ENCODE measurements around the gene TTL.
"Not testable (repeated sequence)": the region's sequence is repeated elsewhere in the genome, so short reads cannot be mapped to it uniquely, and the experiment has no call there.

TTL gene

DNA sequence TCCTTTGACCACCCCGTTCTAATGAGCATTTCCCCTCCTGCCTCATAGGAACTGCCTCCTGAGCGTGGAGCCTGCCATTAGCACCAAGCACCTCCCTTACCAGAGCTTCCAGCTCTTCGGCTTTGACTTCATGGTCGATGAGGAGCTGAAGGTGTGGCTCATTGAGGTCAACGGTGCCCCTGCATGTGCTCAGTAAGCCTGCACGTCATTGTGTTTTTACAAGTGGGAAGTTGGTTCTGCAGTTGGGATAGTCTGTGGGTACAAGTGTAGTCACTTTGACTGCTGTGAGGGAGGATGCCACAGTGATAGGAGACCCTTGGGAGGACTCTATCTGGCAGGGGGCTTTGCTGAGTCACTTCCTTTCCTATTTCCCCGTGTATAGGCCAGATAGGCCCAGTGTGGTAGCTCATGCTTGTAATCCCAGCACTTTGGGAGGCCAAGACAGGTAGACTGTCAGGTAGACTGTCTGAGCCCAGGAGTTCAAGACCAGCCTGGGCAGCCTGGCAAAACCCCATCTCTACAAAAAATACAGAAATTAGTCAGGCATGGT is 38.4 kb downstream of the TTL start:
- DNase-seq (ENCODE audit: low read depth) = no peak

DNA sequence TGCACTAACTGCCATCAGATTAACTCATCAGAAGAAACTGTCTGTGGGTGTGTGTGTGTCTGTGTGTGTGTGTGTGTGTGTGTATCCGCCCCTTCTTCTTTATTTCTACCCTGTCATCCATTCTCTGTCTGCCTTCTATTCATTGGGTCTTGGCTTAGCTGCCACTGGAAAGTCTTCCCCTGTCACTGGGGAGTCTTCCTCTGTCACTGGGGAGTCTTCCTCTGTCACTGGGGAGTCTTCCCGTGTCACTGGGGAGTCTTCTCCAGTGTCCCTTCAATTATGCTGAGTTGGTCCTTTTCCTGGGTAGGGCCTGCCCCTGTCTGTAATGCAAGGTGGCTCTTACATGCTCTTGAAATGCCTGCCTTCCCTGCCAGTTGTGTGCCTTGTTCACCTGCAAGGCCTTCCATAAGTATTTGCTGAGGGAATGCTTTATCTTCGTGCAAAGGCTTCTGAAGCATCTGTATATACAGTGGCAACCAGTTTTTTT is 41.4 kb downstream of the TTL start:
- no peak for DNase-seq (ENCODE audit: low read depth)

DNA sequence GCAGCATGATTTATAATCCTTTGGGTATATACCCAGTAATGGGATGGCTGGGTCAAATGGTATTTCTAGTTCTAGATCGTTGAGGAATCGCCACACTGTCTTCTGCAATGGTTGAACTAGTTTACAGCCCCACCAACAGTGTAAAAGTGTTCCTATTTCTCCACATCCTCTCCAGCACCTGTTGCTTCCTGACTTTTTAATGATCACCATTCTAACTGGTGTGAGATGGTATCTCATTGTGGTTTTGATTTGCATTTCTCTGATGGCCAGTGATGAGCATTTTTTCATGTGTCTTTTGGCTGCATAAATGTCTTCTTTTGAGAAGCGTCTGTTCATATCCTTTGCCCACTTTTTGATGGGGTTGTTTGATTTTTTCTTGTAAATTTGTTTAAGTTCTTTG is 42.3 kb downstream of the TTL start:
- not testable (repeated sequence) for DNase-seq (ENCODE audit: low read depth)

DNA sequence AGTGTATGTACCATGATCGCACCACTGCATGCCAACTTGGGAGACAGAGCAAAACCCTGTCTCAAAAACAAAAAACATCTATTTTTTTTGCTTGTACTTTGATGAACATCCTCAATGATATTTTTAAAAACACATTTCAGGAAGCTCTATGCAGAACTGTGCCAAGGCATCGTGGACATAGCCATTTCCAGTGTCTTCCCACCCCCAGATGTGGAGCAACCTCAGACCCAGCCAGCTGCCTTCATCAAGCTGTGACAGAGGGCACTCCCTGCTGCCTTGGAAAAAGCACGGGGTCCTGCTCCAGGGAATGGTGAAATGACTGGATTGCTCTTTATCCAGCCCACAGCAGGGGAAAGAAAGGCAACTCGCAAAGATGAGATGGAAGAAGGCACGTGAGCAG is 46.6 kb downstream of the TTL start:
- no peak for DNase-seq (ENCODE audit: low read depth)

DNA sequence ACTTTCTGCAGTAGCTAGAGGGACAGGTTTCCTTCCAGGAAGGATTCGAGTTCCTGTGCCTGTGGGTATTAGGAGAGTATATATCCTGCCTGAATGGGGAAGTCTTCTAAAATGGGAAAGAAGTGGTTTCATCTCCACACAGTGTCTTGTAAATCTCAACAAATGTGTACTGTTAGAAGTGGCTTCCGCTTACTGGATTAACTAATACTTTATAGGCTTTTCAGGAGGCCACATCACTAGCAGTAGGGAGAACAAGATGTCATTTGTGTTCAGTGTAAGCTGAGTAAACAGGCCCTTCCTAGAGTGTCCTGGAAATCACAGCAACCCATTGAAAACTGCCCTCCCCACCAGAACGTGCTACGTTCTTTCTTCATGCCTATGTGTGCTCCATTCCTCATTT is 47.8 kb downstream of the TTL start:
- no peak for DNase-seq (ENCODE audit: low read depth)

DNA sequence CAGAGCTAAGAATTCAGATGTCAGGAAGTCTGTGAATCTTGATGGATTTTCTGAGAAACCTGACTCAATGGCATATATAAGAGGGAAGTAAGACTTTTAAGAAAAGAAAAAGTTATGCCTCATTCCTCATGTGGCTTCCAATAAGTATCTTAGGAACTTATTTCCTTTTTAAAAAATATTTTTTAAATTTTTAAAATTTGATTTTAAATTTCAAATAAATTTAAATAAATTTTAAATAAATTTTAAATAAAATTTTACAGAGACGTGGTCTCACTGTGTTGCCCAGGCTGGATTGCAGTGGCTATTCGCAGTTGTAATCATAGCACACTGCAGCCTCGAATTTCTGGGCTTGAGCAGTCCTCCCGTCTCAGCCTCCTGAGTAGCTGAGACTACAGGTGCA is 48.8 kb downstream of the TTL start:
- no peak for DNase-seq (ENCODE audit: low read depth)

DNA sequence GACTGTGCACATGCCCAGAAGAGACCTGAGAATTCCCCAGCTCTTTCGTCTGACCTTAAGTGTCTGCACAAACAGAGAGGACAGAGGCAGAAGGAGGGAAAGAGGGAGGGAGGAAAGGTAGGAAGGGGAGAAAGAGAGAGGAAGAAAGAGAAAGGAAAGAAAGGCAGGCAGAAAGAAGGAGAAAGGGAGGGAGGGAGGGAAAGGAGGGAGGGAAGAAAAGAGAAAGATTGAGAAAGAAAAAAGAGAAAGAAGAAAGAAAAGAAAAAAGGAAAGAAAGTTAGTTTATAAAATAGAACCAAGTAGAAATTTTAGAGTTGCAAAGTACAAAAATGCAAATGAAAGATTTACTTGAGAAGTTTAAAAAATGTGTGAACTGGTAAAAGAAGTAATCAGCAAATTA is 52.9 kb downstream of the TTL start:
- DNase-seq (ENCODE audit: low read depth) = no peak

DNA sequence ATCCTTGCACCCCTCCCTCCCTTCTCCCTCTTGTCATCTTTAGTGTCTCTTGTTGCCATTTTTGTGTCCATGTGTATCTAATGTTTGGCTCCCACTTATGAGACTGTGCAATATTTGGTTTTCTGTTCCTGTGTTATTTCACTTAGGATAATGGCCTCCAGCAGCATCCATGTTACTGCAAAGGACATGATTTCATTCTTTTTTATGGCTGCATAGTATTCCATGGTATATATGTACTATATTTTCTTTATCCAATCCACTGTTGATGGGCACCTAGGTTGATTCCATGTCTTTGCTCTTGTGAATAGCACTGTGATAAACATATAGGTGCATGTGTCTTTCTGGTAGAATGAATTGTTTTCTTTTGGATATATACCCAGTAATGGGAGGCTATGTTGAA is 54.7 kb downstream of the TTL start:
- not testable (repeated sequence) for DNase-seq (ENCODE audit: low read depth)

DNA sequence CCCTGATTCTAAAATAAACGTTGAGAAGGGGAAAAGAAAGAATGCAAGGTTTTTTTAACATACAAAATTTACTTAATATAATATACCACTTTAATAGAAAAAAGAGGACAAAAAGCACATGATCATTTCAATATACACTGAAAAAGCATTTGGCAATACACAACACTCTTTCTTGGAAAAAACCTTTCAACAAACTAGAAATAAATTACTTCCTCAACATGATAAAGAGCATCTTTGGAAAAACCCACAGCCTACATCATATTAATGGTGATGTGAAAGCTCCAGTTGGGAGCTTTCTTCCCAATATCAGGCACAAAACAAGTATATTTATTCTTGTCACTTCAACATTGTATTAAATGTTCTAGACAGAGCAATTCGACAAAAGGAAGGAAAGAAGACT is 57.4 kb downstream of the TTL start:
- DNase-seq (ENCODE audit: low read depth) = no peak

DNA sequence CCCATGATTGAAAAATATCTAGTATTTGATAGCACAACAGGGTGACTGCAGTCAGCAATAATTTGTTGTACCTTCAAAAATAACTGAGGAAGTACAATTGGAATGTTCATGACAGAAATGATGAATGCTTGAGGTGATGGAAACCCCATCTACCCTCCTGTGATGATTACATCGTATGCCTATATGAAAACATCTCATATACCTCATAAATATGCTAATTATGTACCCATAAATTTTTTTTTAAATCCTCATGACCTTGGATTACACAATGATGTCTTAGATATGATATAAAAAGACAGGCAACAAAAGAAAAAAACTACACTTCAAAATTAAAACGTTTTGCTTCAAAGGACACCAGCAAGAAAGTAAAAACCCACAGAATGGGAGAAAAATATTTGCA is 59.0 kb downstream of the TTL start:
- DNase-seq (ENCODE audit: low read depth) = no peak

DNA sequence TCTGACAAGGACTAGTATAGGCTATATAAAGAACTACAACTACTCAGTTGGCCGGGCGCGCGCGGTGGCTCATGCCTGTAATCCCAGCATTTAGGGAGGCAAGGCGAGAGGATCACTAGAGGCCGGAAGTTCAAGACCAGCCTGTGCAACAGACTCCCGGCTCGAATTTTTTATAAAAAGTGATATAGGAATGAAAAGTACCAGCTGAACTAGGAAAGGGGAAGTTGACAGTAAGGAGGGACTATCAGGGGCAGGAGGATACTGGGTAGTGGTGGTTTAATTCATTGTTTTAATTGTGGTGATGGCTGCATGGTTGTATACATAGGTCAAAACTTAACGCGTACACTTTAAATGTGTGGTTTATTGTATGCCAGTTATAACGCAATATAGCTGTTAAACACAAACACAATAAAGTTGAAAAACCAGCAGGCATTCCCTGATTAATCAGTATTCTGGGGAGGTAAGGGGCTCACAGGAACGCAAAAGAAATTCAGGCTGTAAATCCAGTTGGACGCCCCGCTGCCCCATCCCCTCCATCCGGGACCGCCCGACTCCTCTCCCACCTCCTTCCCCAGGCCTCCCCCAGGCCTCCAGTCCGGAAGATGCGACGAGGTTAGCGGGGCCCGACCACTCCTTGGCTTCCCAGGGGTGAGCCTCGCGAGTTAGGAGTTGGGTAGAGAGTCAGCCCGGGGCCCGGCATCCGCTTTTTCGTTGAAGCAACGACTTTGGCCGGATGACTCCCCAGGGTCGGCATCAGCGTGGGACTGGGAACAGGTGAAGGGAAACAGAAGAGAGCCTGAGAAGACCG is 59.6 kb downstream of the TTL start:
- DNase-seq (ENCODE audit: low read depth) = peak; percentile 52

DNA sequence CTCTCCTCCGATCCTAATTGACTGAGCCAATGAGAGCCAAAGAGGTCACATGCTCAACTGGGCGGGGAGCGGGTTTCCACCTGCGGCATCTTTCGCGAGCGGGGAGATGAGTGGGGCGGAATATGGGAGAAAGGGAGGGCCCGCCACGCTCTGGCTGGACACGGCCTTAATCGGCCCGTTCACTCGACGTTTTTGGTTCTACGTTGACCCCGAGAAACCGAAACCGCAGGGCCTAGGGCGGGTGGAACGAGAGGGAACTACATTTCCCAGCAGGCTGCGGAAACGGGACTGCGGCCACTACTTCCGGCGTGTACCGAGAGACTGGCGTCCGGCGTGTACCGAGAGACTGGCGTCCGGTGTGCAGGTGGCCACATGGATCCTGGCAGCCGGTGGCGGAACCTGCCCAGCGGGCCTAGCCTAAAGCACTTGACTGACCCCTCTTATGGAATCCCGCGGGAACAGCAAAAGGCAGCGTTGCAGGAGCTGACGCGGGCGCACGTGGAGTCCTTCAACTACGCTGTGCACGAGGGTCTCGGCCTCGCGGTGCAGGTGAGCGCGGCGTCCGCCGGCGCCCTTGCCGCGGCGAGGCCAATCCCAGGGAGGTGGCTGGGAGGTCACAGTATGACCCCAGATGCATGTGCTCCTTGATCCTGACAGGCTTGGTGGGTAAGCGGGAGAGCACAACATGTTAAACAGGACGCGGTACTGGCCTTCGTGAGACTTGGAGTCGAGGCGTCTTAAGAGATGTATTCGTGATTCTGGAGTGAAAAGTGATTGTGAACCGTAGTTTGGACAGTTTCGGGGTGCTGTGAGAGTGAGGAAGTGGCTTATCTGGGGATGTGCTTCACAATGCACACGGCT is 60.4 kb downstream of the TTL start, which contains the start of gene POLR1B:
POLR1B (plus strand) TSS at position 343 of the 861 bp plus-strand sequence; CDS start at position 373, 30 bp downstream.
- DNase-seq (ENCODE audit: low read depth) = peak; percentile 58

DNA sequence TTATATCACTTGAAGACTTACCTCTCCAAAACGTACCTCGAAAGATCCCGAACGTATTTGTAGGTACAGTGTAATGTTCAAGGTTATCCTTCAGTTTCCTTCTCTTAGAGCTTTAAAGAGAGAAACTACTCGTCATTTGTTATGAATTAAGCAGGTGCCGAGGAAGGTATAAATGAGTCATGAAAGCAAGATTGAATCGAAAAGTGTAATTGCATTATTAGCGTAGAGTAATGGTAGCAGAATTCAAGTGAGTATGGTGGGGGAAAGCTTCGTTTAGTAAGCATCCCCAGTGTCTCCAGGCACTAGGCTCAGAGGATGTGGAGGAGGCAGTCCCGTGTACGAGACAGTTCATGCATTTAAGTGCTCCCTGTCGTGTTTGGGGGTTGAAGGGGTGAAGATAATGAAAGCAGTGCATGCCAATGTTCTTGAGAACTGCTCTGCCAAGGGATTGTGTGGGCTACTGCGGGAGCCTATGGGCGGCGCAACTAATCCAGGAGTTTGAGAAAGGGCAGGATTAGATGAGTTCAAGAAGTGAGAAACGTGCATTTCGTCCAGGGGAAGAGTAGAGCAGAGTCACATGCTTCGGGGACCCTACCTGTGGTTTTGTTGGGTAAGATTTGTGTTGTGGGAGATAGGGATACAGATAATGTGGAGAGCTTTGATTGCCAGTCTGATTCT is 61.2 kb downstream of the TTL start:
- no peak for DNase-seq (ENCODE audit: low read depth)

DNA sequence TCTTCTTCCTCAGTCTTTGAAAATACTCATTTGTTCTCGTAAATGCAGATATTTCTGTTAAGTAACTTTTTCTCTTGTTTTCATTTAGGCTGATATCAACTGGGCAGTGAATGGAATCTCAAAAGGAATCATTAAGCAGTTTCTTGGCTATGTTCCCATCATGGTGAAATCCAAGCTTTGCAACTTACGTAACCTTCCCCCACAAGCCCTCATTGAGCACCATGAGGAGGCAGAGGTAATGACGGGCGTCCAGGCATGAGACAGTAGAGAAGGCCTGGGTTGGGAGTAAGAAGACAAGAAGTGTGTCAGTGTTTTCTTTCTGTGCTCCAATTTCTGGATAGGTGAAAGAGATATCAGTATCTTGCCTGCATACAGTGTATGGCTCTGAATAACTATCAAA is 65.4 kb downstream of the TTL start:
- DNase-seq (ENCODE audit: low read depth) = no peak

DNA sequence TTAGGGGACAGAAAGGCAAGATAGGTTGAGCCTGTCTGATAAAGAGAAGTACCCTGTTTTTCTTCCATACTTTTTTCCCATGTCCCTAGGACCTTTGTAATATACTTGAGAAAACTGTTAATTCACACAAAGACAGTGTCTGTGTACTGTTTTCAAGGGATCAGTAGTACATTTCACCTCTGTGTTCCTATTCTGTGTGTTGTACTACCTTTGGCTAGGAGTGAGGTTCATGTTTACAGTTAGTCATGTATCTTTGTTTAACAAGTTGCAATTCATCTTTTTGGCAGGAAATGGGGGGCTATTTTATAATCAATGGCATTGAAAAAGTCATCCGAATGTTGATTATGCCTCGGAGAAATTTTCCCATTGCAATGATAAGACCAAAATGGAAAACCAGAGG is 67.0 kb downstream of the TTL start:
- no peak for DNase-seq (ENCODE audit: low read depth)

DNA sequence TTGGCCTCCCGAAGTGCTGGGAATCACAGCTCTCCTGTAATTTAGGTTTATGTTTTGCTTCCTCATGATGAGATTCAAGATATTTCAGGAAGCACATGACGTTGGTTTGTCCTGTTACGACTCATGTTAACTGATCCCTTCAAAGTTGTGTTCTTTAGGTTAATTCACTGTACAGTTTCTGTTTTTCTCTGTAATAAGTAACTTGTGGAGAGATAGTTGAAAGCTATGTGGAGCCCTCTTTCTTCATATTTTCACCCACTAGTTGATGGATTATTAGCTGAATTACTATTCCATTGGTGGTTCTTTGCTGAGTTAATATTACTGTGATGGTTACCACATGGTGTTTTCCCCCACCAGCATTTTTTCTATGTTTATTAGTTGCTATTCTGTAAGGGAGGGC is 84.1 kb downstream of the TTL start:
- DNase-seq (ENCODE audit: low read depth) = no peak

DNA sequence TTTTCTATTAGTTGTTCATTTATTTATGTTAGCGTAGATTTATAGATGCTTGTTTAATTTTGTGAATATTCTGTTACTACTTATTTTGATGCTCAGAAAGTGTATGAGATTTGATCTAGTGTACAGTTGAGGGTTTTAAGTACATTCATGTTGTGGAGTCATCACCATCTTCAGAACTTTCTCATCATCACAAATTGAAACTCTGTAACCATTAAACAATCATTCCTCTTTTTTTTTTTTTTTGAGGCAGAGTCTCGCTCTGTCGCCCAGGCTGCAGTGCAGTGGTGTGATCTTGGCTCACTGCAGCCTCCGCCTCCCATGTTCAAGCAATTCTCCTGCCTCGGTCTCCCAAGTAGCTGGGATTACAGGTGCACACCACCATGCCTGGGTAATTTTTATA is 84.6 kb downstream of the TTL start:
- DNase-seq (ENCODE audit: low read depth) = not testable (repeated sequence)

DNA sequence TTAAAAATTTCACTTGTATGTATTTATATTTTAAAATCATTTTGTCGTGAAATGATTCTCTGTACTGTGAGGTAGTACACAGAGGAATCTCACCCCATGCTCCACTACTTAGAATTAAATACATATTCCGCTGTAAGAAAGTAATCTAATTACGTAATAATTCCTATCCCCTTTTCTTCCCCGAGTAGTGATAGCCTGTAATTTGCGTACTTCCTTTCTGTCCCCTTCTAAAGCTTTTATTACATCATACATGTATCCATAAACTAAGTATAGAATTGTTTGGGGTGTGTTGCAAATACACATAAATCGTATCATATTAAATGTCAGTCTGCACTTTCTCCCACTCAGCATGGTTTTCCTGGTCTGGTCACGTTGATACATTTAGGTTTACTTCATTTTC is 90.0 kb downstream of the TTL start:
- no peak for DNase-seq (ENCODE audit: low read depth)

DNA sequence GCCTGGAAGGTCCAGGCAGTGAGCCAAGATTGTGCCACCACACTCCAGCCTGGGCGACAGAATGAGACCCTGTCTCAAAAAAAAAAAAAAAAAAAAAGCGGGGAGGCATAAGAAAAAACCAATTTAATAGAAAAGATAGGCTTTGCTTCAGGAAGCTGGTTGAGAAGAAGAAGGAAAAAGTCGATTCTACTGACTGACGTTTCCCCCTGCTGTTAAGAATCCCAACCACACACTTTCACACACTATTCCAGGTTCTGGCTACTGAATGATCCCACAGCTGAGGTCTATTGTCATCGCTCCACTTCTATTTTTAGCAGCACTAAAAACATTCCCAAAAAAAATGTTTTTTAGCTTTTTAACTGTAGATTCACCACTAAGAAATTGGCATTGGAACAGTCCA is 95.8 kb downstream of the TTL start:
- no peak for DNase-seq (ENCODE audit: low read depth)

DNA sequence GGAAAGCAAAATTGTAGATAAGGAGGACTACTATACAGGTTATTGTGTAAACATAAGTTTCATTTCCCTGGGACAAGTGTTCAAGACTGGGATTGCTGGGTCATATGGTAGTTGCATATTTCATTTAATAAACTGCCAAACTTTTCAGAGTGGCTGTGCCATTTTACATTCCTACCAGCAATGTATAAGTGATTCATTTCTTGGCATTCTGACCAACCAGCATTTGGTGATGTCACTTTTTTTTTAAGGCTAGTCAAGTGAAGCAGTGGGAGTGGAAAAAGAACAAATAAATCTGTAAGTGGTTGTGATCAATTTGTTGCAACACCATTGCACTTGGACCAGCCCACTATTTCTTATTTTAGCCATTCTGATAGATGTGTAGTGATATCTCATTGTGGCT is 97.3 kb downstream of the TTL start:
- DNase-seq (ENCODE audit: low read depth) = no peak

DNA sequence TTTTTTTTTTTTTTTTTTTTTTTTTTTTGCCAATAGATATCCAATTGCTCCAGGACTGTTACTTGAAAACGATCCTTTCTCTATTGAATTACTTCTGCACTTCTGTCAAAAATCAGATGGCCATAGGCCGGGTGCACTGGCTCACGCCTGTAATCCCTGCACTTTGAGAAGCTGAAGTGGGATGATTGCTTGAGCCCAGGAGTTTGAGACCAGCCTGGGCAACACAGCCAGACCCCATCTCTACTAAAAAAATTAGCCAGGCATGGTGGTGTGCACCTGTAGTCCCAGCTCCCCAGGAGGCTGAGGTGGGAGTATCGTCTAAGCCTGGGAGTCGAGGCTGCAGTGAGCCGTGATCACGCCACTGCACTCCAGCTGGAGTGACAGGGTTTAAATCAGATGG is 98.1 kb downstream of the TTL start:
- no peak for DNase-seq (ENCODE audit: low read depth)

DNA sequence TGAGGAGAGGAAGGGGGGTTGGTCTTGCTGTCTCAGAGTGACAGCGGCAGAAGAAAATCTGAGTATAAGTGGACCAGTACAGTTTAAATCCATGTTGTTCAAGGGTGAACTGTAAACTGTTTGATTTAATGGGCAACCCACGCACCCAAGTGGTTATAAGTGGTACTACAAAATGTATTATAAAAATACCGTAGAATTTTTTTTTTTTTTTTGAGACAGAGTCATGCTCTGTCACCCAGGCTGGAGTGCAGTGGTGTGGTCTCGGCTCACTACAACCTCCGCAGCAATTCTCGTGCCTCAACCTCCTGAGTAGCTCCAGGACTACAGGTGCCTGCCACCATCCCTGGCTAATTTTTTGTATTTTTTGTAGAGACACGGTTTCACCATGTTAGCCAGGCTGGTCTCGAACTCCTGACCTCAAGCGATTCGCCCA is 100.4 kb downstream of the TTL start:
- no peak for DNase-seq (ENCODE audit: low read depth)

Data from CMK (cell line).